Measurements from ENCODE around the gene FSTL5. TPM values are rescaled to one million over a fixed set of nuclear protein-coding genes. Genes with fewer than 3 reads are reported as not detected.

FSTL5 gene
- total and polyA plus RNA-seq, 9 of the 15 experiments (the other 6 are each of a cell fraction or from before 2014, with no cell fraction given) = 0.09 to 3.1 (median 0.50) TPM; not detected in 1

DNA sequence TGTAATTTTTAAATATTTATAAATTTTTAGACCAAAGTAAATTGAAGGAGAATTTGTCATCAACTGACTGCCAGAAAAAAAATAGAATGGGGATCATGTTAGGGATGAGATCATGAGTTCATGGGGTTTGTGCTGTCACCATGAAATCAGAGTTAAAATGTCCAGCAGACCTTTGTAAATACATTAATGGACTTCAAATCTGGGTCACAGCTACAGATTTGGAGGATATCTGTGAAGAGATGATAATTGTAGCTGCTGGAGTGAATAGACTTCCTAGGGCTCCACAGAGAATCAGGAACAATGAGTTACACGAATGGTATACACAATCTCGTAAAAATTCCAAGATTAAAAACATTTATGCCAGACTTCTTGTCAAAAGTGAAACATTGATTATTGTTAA is 6.6 kb downstream of the FSTL5 start:
- ATAC-seq = no peak
- intact Hi-C loops (cut with micrococcal nuclease) = no loop called here
- Histone ChIP-seq H3K79me2 (ENCODE audit: control insufficient read depth, insufficient read depth, low read length) (no peaks in the 10 kb centered on the region), H4K20me1 (replicated peaks; ENCODE audit: control insufficient read depth, insufficient read depth, low read length) (no peaks in the 10 kb centered on the region), H3K9me3 (replicated peaks; ENCODE audit: control insufficient read depth, insufficient read depth, low read depth, low read length) (no peaks in the 10 kb centered on the region), H3K9me1 (ENCODE audit: control insufficient read depth, insufficient read depth, low read length) (no peaks in the 10 kb centered on the region), H3K4me1 (replicated peaks in 1 of 2; ENCODE audit: control insufficient read depth in 2 of 2, insufficient read depth in 2 of 2, low read length in 2 of 2) (no peaks in the 10 kb centered on the region), H3K27me3 (ENCODE audit: control insufficient read depth in 2 of 2, insufficient read depth in 2 of 2, low read length in 2 of 2) (no peaks in the 10 kb centered on the region), H2AFZ (ENCODE audit: low read depth, low read length) (no peak overlapping the region), H3K4me3 (no peak overlapping the region), H3K27ac (ENCODE audit: extremely low read depth, low read depth, low read length) (no peak overlapping the region), H3K9ac (ENCODE audit: insufficient read depth in 1 of 2, low read depth in 2 of 2, low read length in 2 of 2) (no peak overlapping the region), H3K4me2 (ENCODE audit: insufficient read depth, low read length) (no peak overlapping the region), H3K36me3 (ENCODE audit: control insufficient read depth, insufficient read depth, low read length) (no peaks in the 10 kb centered on the region)
- CTCF ChIA-PET (ENCODE audit: low intra/inter-chr PET ratio) = no interaction called here
- no TSS peak for BruUV-seq (replicated peaks)
- in situ Hi-C loops (cut with MboI) = no loop called here
- DNase-seq (ENCODE audit: extremely low read depth in 1 of 4, low spot score in 3 of 4) = no peak
- POLR2A ChIA-PET = no interaction called here
- no peak for FAIRE-seq
- TF ChIP-seq, protein P1, sequence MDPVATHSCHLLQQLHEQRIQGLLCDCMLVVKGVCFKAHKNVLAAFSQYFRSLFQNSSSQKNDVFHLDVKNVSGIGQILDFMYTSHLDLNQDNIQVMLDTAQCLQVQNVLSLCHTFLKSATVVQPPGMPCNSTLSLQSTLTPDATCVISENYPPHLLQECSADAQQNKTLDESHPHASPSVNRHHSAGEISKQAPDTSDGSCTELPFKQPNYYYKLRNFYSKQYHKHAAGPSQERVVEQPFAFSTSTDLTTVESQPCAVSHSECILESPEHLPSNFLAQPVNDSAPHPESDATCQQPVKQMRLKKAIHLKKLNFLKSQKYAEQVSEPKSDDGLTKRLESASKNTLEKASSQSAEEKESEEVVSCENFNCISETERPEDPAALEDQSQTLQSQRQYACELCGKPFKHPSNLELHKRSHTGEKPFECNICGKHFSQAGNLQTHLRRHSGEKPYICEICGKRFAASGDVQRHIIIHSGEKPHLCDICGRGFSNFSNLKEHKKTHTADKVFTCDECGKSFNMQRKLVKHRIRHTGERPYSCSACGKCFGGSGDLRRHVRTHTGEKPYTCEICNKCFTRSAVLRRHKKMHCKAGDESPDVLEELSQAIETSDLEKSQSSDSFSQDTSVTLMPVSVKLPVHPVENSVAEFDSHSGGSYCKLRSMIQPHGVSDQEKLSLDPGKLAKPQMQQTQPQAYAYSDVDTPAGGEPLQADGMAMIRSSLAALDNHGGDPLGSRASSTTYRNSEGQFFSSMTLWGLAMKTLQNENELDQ (CRISPR knock-in tag; IDR thresholded peaks at IDR 0.05; ENCODE audit: borderline replicate concordance) = no peak
- TF ChIP-seq STAT5A (IDR thresholded peaks at IDR 0.05; ENCODE audit: borderline replicate concordance, low read length) (no peak), CBX3 (IDR thresholded peaks at IDR 0.05; ENCODE audit: borderline replicate concordance in 1 of 2, low read length in 2 of 2) (no peak), FOS (IDR thresholded peaks at IDR 0.05; ENCODE audit: extremely low read depth, insufficient read length) (no peak), ILK (tag; IDR thresholded peaks at IDR 0.05; ENCODE audit: borderline replicate concordance, low read depth) (no peak), MTA2 (IDR thresholded peaks at IDR 0.05; ENCODE audit: low read depth) (no peak), NR2F6 (CRISPR knock-in tag; IDR thresholded peaks at IDR 0.05) (no peak), HOXB6 (CRISPR knock-in tag; IDR thresholded peaks at IDR 0.05; ENCODE audit: borderline replicate concordance) (no peak), HDAC6 (IDR thresholded peaks at IDR 0.05; ENCODE audit: low read depth, low read length) (no peak), ARHGAP35 (IDR thresholded peaks at IDR 0.05; ENCODE audit: partially characterized antibody) (no peak)
- TF ChIP-seq, protein P2, sequence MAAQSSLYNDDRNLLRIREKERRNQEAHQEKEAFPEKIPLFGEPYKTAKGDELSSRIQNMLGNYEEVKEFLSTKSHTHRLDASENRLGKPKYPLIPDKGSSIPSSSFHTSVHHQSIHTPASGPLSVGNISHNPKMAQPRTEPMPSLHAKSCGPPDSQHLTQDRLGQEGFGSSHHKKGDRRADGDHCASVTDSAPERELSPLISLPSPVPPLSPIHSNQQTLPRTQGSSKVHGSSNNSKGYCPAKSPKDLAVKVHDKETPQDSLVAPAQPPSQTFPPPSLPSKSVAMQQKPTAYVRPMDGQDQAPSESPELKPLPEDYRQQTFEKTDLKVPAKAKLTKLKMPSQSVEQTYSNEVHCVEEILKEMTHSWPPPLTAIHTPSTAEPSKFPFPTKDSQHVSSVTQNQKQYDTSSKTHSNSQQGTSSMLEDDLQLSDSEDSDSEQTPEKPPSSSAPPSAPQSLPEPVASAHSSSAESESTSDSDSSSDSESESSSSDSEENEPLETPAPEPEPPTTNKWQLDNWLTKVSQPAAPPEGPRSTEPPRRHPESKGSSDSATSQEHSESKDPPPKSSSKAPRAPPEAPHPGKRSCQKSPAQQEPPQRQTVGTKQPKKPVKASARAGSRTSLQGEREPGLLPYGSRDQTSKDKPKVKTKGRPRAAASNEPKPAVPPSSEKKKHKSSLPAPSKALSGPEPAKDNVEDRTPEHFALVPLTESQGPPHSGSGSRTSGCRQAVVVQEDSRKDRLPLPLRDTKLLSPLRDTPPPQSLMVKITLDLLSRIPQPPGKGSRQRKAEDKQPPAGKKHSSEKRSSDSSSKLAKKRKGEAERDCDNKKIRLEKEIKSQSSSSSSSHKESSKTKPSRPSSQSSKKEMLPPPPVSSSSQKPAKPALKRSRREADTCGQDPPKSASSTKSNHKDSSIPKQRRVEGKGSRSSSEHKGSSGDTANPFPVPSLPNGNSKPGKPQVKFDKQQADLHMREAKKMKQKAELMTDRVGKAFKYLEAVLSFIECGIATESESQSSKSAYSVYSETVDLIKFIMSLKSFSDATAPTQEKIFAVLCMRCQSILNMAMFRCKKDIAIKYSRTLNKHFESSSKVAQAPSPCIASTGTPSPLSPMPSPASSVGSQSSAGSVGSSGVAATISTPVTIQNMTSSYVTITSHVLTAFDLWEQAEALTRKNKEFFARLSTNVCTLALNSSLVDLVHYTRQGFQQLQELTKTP (IDR thresholded peaks at IDR 0.05; ENCODE audit: low read depth in 1 of 2, partially characterized antibody in 2 of 2) = no peak
- TF ChIP-seq, protein P3, sequence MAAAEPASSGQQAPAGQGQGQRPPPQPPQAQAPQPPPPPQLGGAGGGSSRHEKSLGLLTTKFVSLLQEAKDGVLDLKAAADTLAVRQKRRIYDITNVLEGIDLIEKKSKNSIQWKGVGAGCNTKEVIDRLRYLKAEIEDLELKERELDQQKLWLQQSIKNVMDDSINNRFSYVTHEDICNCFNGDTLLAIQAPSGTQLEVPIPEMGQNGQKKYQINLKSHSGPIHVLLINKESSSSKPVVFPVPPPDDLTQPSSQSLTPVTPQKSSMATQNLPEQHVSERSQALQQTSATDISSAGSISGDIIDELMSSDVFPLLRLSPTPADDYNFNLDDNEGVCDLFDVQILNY (CRISPR knock-in tag; IDR thresholded peaks at IDR 0.05) = no peak
- TF ChIP-seq, protein P4, sequence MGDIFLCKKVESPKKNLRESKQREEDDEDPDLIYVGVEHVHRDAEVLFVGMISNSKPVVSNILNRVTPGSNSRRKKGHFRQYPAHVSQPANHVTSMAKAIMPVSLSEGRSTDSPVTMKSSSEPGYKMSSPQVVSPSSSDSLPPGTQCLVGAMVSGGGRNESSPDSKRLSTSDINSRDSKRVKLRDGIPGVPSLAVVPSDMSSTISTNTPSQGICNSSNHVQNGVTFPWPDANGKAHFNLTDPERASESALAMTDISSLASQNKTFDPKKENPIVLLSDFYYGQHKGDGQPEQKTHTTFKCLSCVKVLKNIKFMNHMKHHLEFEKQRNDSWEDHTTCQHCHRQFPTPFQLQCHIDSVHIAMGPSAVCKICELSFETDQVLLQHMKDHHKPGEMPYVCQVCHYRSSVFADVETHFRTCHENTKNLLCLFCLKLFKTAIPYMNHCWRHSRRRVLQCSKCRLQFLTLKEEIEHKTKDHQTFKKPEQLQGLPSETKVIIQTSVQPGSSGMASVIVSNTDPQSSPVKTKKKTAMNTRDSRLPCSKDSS (IDR thresholded peaks at IDR 0.05; ENCODE audit: low read depth, partially characterized antibody) = no peak
- WGBS (ENCODE audit: insufficient coverage, low coverage, missing lambda C conversion rate) = 0% methylated on average over 2 of the region's 2 CpGs
